Activated CD4-positive, CD25-positive, alpha-beta regulatory T cell treated with anti-CD3 and anti-CD28 coated beads, Interleukin-2, amount 50 U/mL, for 16 hours (primary cell): ENCODE data around the gene SIPA1L3.

Experiments used
- DNase-seq: peaks from one replicate; pipeline ENCODE4 v3.0.0-alpha.2; 2020; ENCODE audit warnings: low read depth, low spot score

The SIPA1L3 gene

DNA sequence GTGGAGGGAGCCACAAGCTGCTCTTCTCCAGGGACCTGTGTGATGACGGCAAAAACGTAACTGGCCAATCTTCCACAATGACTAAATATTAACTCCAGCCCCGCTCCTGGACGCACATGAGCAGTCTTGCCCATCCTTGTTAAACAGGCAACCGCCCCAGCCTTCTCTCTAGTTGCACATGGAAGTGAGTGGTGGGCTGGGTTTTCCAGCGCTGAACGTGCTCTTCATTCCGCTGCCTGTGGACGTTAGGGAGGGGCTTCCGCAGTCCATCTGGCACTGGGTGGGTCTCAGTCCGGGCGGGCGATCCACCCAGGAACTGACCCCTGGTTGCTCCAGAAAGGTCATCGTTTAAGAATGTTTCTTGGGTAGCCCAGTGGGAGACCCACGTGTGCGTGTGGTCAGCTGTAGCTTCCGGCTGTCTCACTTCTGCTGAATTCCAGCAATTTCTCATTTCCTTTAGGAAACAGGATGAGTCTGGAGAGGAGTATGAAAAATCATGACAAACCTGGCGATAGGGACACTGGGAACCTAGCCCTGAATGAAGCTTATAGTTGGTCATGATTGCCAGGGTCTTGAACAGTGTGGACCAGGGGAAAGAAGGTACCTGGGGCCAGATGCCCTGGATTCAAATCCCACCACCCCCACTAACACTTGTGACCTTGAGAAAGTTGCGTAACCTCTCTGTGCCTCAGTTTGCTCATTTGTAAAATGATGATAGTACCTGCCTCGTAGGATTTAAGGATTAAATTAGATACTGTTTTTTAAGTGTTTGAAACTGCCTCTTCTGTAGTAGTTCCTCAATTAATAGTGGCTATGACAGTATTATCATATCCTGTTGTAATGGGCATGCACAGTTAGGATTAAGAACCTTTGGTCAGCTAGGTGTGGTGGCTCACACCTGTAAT is 92.6 kb downstream of the SIPA1L3 start:
- no peak for DNase-seq

GRCh38 chr19:38001158-38001781 is 94.3 kb downstream of the SIPA1L3 start:
- DNase-seq: no peak

DNA sequence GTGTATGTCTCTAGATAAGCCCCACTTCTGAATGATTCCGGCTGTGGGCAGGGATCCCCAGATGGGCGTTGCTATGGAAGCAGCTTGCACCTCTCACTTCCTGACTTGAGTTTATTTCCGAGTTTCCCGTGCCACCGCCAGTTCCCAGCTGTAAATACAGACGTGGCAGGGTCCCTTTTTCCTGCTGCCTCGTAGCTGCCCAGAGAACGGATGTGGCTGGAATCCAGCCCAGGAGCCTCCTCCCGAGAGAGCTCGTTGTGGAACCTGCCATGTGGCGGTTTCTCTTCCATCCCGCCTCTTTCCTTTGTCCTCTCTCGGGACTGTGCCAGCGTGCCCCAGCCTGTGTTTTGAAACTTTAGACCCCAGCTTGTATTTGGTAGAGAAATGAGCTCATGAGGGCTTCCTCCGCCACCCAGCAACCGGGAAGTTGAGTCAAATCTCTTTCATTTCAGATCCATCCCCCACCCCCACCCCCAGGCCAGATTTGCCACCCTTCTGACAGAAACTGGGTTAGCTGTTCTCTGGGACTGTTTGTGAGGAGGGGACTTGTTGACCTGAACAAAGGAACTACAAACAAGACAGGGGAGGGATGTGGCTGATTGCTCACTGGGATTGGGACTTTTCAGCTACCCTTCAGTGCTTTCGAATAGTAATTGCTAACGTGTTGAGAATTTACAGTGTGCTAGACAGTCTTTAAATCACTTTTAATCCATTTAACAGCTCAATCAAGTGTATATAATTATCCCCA is 96.6 kb downstream of the SIPA1L3 start:
- DNase-seq: no peak

- no peak for DNase-seq
Measured at GRCh38 chr19:38004186-38004520, 97.1 kb downstream of the SIPA1L3 start.

GRCh38 chr19:38004521-38005223 is 97.7 kb downstream of the SIPA1L3 start:
- no peak for DNase-seq

DNA sequence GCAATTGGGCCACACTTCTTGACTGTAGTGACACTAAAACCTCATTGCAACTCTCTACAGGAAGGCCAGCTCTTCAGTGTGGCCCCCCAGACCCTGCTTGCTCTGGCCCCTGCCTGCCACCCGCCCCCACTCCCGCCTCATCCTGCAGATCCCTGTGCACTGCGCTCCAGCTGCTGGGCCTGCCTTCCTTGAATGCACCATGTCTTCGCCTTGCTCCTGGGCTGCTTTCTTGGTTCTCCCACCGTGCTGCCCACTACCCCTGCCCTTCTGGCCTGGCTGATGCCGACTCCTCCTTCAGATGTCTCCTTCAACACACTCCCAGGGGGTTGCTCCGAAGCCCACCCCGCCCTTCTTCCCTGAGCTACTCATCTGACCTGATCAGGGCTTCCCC is 98.2 kb downstream of the SIPA1L3 start:
- no peak for DNase-seq

- DNase-seq: no peak
Measured at GRCh38 chr19:38006361-38007045, 99.5 kb downstream of the SIPA1L3 start.

DNA sequence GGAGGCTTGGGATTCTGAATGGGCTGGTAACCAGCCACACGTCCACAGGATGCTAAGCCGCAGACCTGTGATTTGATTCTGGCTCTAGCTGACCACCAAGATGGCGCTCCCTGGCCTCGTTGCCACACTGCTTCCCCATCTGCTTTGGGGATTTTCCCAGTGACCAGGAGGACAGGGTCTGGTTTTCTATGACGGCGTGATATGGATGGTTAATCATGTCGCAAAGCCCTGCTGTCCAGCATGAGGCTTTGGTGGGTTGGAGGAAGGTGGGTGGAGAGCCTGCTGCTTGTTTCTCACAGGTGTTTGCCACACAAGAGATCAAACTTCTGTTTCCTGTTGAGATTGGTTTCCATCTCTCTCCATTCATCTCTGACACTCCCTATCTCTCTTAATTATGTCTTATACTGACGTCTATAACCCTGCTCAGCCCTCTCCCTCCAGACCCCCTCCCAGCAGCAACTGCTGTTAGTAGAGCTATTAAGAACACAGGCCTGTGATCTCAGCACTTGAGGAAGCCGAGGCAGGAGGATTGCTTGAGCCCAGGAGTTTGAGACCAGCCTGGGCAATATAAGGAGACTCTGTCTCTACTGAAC is 102.7 kb downstream of the SIPA1L3 start:
- DNase-seq: no peak

- no peak for DNase-seq
Measured at GRCh38 chr19:38011426-38011825, 104.4 kb downstream of the SIPA1L3 start.

- DNase-seq: no peak
Measured at GRCh38 chr19:38012290-38012689, 105.3 kb downstream of the SIPA1L3 start.

GRCh38 chr19:38012944-38013343 is 105.9 kb downstream of the SIPA1L3 start:
- no peak for DNase-seq

- DNase-seq: no peak
Measured at GRCh38 chr19:38013913-38014580, 107.0 kb downstream of the SIPA1L3 start.

DNA sequence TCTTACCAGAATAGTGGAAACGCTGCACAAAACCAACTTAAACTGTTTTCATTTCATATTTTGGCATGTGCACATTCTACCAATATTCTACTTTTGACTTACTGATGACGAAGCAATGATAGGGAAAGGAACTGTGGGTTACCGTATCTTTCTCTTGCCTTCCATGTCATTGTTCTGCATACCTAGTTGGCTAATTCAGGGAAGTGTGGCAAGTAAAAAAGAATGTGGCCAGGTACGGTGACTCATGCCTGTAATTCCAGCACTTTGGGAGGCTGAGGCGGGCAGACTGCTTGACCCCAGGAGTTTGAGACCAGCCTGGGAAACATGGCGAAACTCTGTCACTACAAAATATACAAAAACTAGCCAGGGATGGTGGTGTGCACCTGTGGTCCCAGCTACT is 108.2 kb downstream of the SIPA1L3 start:
- no peak for DNase-seq

GRCh38 chr19:38015761-38016160 is 108.8 kb downstream of the SIPA1L3 start:
- no peak for DNase-seq

DNA sequence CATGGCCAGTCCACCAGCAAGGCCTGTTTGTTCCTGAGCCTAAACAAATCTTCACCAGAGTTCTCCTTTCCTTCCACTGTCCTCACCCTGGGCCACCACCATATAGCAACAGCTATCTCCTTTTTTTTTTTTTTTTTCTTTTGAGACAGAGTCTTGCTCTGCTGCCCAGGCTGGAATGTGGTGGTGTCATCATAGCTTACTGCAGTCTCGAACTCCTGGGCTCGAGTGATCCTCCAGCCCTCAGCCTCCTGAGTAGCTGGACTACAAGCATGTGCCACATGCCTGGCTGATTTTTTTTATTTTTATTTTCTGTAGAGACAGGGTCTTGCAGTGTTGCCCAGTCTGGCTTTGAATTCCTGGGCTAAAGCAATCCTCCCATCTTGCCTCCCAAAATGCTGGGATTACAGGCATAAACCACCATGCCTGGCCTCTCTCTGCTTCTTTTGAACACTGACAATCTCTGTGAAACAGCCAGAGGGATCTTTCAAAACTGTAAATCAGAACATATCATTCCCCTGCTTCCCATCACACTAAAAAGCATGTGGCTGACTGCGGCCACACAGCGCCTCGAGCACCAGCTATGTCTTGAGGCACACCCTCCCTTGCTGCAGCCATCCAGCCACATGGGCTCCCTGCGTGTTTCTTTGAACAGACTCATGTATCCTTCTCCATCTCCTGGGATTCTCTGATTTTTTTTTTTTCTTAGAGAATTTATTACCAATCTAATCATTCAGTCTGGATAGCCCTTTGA is 110.6 kb downstream of the SIPA1L3 start:
- DNase-seq: no peak

- no peak for DNase-seq
Measured at GRCh38 chr19:38018694-38019395, 111.8 kb downstream of the SIPA1L3 start.

DNA sequence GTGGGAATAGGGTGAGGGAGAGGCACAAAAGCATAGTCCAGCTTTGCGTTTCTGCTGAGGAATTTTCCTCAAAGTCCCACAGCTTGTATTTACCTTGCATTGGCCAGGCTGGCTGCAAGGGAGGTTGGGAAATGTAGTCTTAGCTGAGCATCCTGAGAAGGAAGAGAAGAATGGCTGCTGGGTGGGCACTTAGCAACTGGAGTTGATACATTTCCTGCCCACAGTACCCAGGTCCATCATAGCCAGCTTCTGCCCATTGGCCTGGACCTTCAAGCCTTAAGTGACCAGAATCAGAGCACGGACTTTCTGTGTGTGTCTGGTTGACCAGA is 112.4 kb downstream of the SIPA1L3 start:
- no peak for DNase-seq

GRCh38 chr19:38020311-38020710 is 113.3 kb downstream of the SIPA1L3 start:
- DNase-seq: no peak

DNA sequence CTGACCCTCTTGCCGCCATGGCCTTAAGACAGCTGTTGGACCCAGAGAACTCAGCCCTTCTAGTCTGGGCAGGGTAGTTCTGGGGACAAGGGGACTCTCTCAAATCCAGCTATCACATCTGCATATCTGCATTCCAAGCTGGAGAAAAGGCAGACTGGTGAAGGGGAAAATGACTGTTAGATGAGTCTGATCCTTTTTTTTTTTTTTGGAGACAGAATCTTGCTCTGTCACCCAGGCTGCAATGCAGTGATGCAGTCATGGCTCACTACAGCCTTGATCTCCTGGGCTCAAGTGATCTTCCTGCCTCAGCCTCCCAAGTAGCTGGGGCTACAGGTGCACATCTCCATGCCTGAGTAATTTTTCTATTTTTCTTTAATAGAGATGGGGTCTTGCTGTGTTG is 114.3 kb downstream of the SIPA1L3 start:
- no peak for DNase-seq
